IMR-90 (cell line): ENCODE results near the gene CUEDC2. TPM values are rescaled to one million over a fixed set of nuclear protein-coding genes. Genes with fewer than 3 reads are reported as not detected.
A peak's percentile ranks its signal among the peaks of the same experiment; 100 is the strongest.

ENCODE experiments used
- ATAC-seq: fragments of 200-7000 bp; cut with Tn5 transposase; 2 replicates; pipeline ENCODE4 v1.9.1; 2020; ENCODE audit warnings: low read depth, mild to moderate bottlenecking, moderate library complexity
- BruUV-seq: library from RNA; stranded (reverse); fragments of 400-500 nt; replicated peaks from 2 replicates; lab custom pipeline; 2021; lab: Mats Ljungman, UMichigan
- CTCF ChIA-PET: fragments of 300-600 bp; formaldehyde crosslinking; extraction: SDS; loops from one replicate; lab custom pipeline; 2021; ENCODE audit warnings: antibody characterized with exemption; lab: Yijun Ruan, JAX
- POLR2A ChIA-PET: fragments of 300-600 bp; sonication (Branson Sonifier 250); formaldehyde crosslinking; loops from one replicate; lab custom pipeline; 2022; ENCODE audit warnings: antibody characterized with exemption; ENCODE audit not compliant: unreplicated experiment; lab: Charles Lee
- DNase-seq: peaks from one replicate; pipeline ENCODE4 v3.0.0; 2013
- H2AFZ ChIP-seq: replicated peaks from 2 replicates; pipeline ENCODE3; 2013; ENCODE audit warnings: low read length, mild to moderate bottlenecking; ENCODE audit not compliant: poor library complexity
- H2AK5ac ChIP-seq: 2 replicates; pipeline ENCODE4 v1.6.1; 2013; ENCODE audit warnings: low read depth, low read length, inconsistent platforms
- H2AK9ac ChIP-seq: replicated peaks from 2 replicates; pipeline ENCODE3; 2013; ENCODE audit warnings: mild to moderate bottlenecking, low read depth, low read length, moderate library complexity; ENCODE audit not compliant: poor library complexity
- H2BK120ac ChIP-seq: 2 replicates; pipeline ENCODE4 v1.6.1; 2013; ENCODE audit warnings: low read depth, low read length, inconsistent platforms
- H2BK15ac ChIP-seq: 3 replicates; pipeline ENCODE4 v1.6.1; 2013; ENCODE audit warnings: low read depth, low read length, inconsistent platforms
- H2BK20ac ChIP-seq: 2 replicates; pipeline ENCODE4 v1.6.1; 2013; ENCODE audit warnings: low read depth, mild to moderate bottlenecking, inconsistent platforms, low read length, moderate library complexity
- H2BK5ac ChIP-seq: 2 replicates; pipeline ENCODE4 v1.6.1; 2013; ENCODE audit warnings: mild to moderate bottlenecking, low read depth, low read length, inconsistent platforms; ENCODE audit not compliant: poor library complexity, severe bottlenecking
- H3K14ac ChIP-seq: replicated peaks from 2 replicates; pipeline ENCODE4 v1.6.1; 2013; ENCODE audit warnings: low read depth, low read length, inconsistent platforms
- H3K18ac ChIP-seq: 2 replicates; pipeline ENCODE4 v1.6.1; 2013; ENCODE audit warnings: low read depth, low read length, control low read depth
- H3K23ac ChIP-seq: 2 replicates; pipeline ENCODE4 v1.6.1; 2013; ENCODE audit warnings: low read depth, low read length, inconsistent platforms
- H3K27ac ChIP-seq: 2 replicates; pipeline ENCODE4 v1.5.1; 2013; ENCODE audit warnings: mild to moderate bottlenecking, control low read depth, low read length; ENCODE audit not compliant: insufficient read depth
- H3K27me3 ChIP-seq: 2 replicates; pipeline ENCODE4 v1.6.1; 2013; ENCODE audit warnings: low read length; ENCODE audit not compliant: control insufficient read depth, insufficient read depth
- H3K36me3 ChIP-seq: 2 replicates; pipeline ENCODE4 v1.6.1; 2013; ENCODE audit warnings: low read length, mixed read lengths; ENCODE audit not compliant: control insufficient read depth, insufficient read depth
- H3K4ac ChIP-seq: 2 replicates; pipeline ENCODE4 v1.6.1; 2013; ENCODE audit warnings: low read depth, low read length, inconsistent platforms
- H3K4me1 ChIP-seq: 2 replicates; pipeline ENCODE4 v1.6.1; 2013; ENCODE audit warnings: low read length, mixed read lengths; ENCODE audit not compliant: control insufficient read depth, insufficient read depth
- H3K4me2 ChIP-seq: 2 replicates; pipeline ENCODE4 v1.6.1; 2013; ENCODE audit warnings: low read depth, mild to moderate bottlenecking, control low read depth, low read length, moderate library complexity
- H3K4me3 ChIP-seq: 2 replicates; pipeline ENCODE4 v1.5.1; 2013; ENCODE audit warnings: low read depth, mild to moderate bottlenecking, control low read depth, low read length, moderate library complexity; ENCODE audit not compliant: insufficient read depth
- H3K56ac ChIP-seq: 2 replicates; pipeline ENCODE4 v1.6.1; 2013; ENCODE audit warnings: low read length, inconsistent platforms; ENCODE audit not compliant: insufficient read depth; ENCODE audit errors: extremely low read depth
- H3K79me1 ChIP-seq, 2 experiments: 2 replicates each; pipeline ENCODE4 v1.6.1; 2013; ENCODE audit warnings: low read length in 2 of 2, inconsistent platforms in 1 of 2, low read depth in 1 of 2
- H3K9ac ChIP-seq: 2 replicates; pipeline ENCODE4 v1.6.1; 2013; ENCODE audit warnings: low read depth, low read length, control low read depth
- H3K9me1 ChIP-seq: 2 replicates; pipeline ENCODE4 v1.6.1; 2013; ENCODE audit warnings: low read length, inconsistent platforms; ENCODE audit not compliant: insufficient read depth
- H3K9me3 ChIP-seq: 2 replicates; pipeline ENCODE4 v1.6.1; 2013; ENCODE audit warnings: low read length; ENCODE audit not compliant: control insufficient read depth, insufficient read depth
- H4K20me1 ChIP-seq: 2 replicates; pipeline ENCODE4 v1.6.1; 2013; ENCODE audit warnings: low read length, inconsistent platforms; ENCODE audit not compliant: insufficient read depth
- H4K5ac ChIP-seq: 2 replicates; pipeline ENCODE4 v1.6.1; 2013; ENCODE audit warnings: mild to moderate bottlenecking, low read depth, low read length, control low read depth
- H4K8ac ChIP-seq, 2 experiments: 2 replicates each; pipeline ENCODE4 v1.6.1; 2013; ENCODE audit warnings: low read depth in 2 of 2, low read length in 2 of 2, control low read depth in 1 of 2, inconsistent platforms in 1 of 2
- H4K91ac ChIP-seq: 2 replicates; pipeline ENCODE4 v1.6.1; 2013; ENCODE audit warnings: low read depth, low read length, inconsistent platforms; ENCODE audit not compliant: insufficient read depth
- CEBPB ChIP-seq: IDR thresholded peaks from 2 replicates; pipeline ENCODE4 v1.6.1; 2012; ENCODE audit warnings: low read depth, low read length, improper control_type of control experiment
- FOS ChIP-seq: fragments of 150-350 bp; IDR thresholded peaks from 2 replicates; pipeline ENCODE4 v1.6.1; 2016; ENCODE audit warnings: low read depth, low read length
- MAFK ChIP-seq: IDR thresholded peaks from 2 replicates; pipeline ENCODE4 v1.6.1; 2012; ENCODE audit warnings: low read depth, low read length, improper control_type of control experiment
- MAZ ChIP-seq: IDR thresholded peaks from 2 replicates; pipeline ENCODE4 v1.6.1; 2012; ENCODE audit warnings: low read depth, mild to moderate bottlenecking, low read length, improper control_type of control experiment, moderate library complexity, borderline replicate concordance
- POLR2A ChIP-seq: IDR thresholded peaks from 2 replicates; pipeline ENCODE4 v1.6.1; 2012; ENCODE audit warnings: mild to moderate bottlenecking, low read depth, low read length
- RAD21 ChIP-seq: IDR thresholded peaks from 2 replicates; pipeline ENCODE4 v1.6.1; 2012; ENCODE audit warnings: low read length, improper control_type of control experiment
- RFX5 ChIP-seq: IDR thresholded peaks from 2 replicates; pipeline ENCODE4 v1.8.0; 2012; ENCODE audit warnings: low read depth, mild to moderate bottlenecking, low read length, moderate library complexity
- SMC3 ChIP-seq: fragments of 150-350 bp; IDR thresholded peaks from 2 replicates; pipeline ENCODE4 v1.6.1; 2016; ENCODE audit warnings: low read depth, mild to moderate bottlenecking, antibody characterized with exemption, low read length, moderate library complexity
- USF2 ChIP-seq: fragments of 150-350 bp; IDR thresholded peaks from 2 replicates; pipeline ENCODE4 v1.6.1; 2017; ENCODE audit warnings: mild to moderate bottlenecking, antibody characterized with exemption, low read length, low read depth
- WGBS, 2 experiments: methylation state at CpG; one replicate each; pipeline versions ENCODE4 v1.1.5 to v1.1.7; 2013; ENCODE audit warnings: missing lambda C conversion rate in 2 of 2; ENCODE audit not compliant: insufficient read length in 1 of 2; ENCODE audit errors: extremely low coverage in 2 of 2; 5-methylcytosine and 5-hydroxymethylcytosine counted together
- dilution Hi-C: fragments of 300-500 bp; cut with HindIII; formaldehyde crosslinking; loops from one replicate; pipeline ENCODE4 v1.14.3; 2018; ENCODE audit warnings: low sequenced_read_pairs; ENCODE audit not compliant: unreplicated experiment
- in situ Hi-C: fragments of 300-500 bp; cut with MboI; formaldehyde crosslinking; loops from 3 replicates; pipeline ENCODE4 v1.14.3; 2019; ENCODE audit warnings: low sequenced_read_pairs, inconsistent platforms, mixed read lengths
- intact Hi-C: fragments of 100-400 bp; cut with micrococcal nuclease; formaldehyde crosslinking; loops from 2 replicates; pipeline ENCODE4 v1.10.0; 2022
- polyA plus RNA-seq, 3 experiments: library from polyadenylated mRNA; depleted of rRNA; stranded (reverse); fragments of >200 nt; gene quantifications; 2 replicates each; pipeline ENCODE4 v1.2.3, GENCODE V29; 2012; ENCODE audit warnings: low replicate concordance in 1 of 3
- total RNA-seq: library from RNA; depleted of rRNA; stranded (reverse); fragments of >200 nt; gene quantifications from 2 replicates; pipeline ENCODE4 v1.2.3, GENCODE V29; 2012

The CUEDC2 gene
- total and polyA plus RNA-seq, 2 of the 4 experiments (the other 2 are of a cell fraction): 55.7 to 84.9 TPM

- intact Hi-C loops (no loop called here), dilution Hi-C loops (no loop called here), in situ Hi-C loops (no loop called here)
- ChIA-PET CTCF (interaction anchor here (0.7 to 1.7 kb wide), 5 partner anchors 9 to 101 kb away, joined by 3 to 8 read pairs (median 4); no protein-coding TSS in a partner anchor), POLR2A (no interaction called here)
- H4K20me1 ChIP-seq: no peaks in the 10 kb centered on the region; the same call in 1 of the 2 replicates
- no peaks in the 10 kb centered on the region for H3K9me3 ChIP-seq
- no peak overlapping the region for H3K4me2 ChIP-seq
- H4K91ac ChIP-seq: no peak overlapping the region
- DNase-seq (peak; percentile 40), ATAC-seq (peak; percentile 82)
- H3K4me1 ChIP-seq: peaks cover 3% of the 10 kb centered on the region; the same call in 1 of the 2 replicates
- no peak overlapping the region for H2BK5ac ChIP-seq
- H3K27me3 ChIP-seq: no peaks in the 10 kb centered on the region
- H3K9me1 ChIP-seq: no peaks in the 10 kb centered on the region
- H3K4me3 ChIP-seq: no peak overlapping the region
- H2BK15ac ChIP-seq: no peak overlapping the region
- WGBS, 2 experiments: 80% methylated on average over 1 of the region's 4 CpGs; no CpG with 5 or more reads in 1 of the 2 experiments
- H3K9ac ChIP-seq: no peak overlapping the region
- H3K56ac ChIP-seq: no peak overlapping the region
- H3K79me1 ChIP-seq: no peaks in the 10 kb centered on the region
- no peak overlapping the region for H2AFZ ChIP-seq
- BruUV-seq: no TSS peak
- no peak overlapping the region for H2AK9ac ChIP-seq
- no peak overlapping the region for H2BK120ac ChIP-seq
- peak overlapping the region; percentile 13; the same call in 1 of the 2 replicates for H4K5ac ChIP-seq
- H3K14ac ChIP-seq: no peak overlapping the region
- no peak overlapping the region for H3K27ac ChIP-seq
- H3K36me3 ChIP-seq: peaks cover 33% of the 10 kb centered on the region
- no peak overlapping the region for H2AK5ac ChIP-seq
- no peak overlapping the region for H3K18ac ChIP-seq
- no peak overlapping the region for H4K8ac ChIP-seq
- no peak overlapping the region for H3K23ac ChIP-seq
- TF ChIP-seq CEBPB (peak; percentile 70), RFX5 (no peak), USF2 (no peak), RAD21 (no peak), SMC3 (no peak), FOS (no peak), MAZ (no peak), MAFK (no peak), POLR2A (no peak)
- H3K4ac ChIP-seq: no peak overlapping the region
- no peak overlapping the region for H2BK20ac ChIP-seq
These were observed 47.6 kb downstream of the CUEDC2 start for GRCh38 chr10:102384606-102385429.
